H9 (cell line): Measurements from ENCODE around the gene RYR1. TPM values are rescaled to one million over a fixed set of nuclear protein-coding genes. Genes with fewer than 3 reads are reported as not detected.

Experiments used
- DNase-seq: peaks from one replicate; pipeline ENCODE4 v3.0.0-alpha.2; 2017
- H2AFZ ChIP-seq: one replicate; pipeline ENCODE4 v1.6.1; 2013; ENCODE audit warnings: mild to moderate bottlenecking, low read length, control low read depth, moderate library complexity
- H2AK5ac ChIP-seq: 2 replicates; pipeline ENCODE4 v1.6.1; 2013; ENCODE audit warnings: low read length, control low read depth, mixed read lengths; ENCODE audit not compliant: insufficient read length
- H2BK120ac ChIP-seq: one replicate; pipeline ENCODE4 v1.6.1; 2013; ENCODE audit warnings: low read depth, mild to moderate bottlenecking, low read length, control low read depth, inconsistent platforms; ENCODE audit not compliant: poor library complexity, severe bottlenecking
- H2BK12ac ChIP-seq: 2 replicates; pipeline ENCODE4 v1.6.1; 2013; ENCODE audit warnings: low read length, control low read depth, mixed read lengths, low read depth; ENCODE audit not compliant: insufficient read length
- H2BK15ac ChIP-seq: 2 replicates; pipeline ENCODE4 v1.6.1; 2013; ENCODE audit warnings: low read depth, low read length, control low read depth
- H2BK20ac ChIP-seq: one replicate; pipeline ENCODE4 v1.6.1; 2013; ENCODE audit warnings: low read depth, mild to moderate bottlenecking, low read length, control low read depth, inconsistent platforms; ENCODE audit not compliant: poor library complexity, severe bottlenecking
- H2BK5ac ChIP-seq: 2 replicates; pipeline ENCODE4 v1.6.1; 2013; ENCODE audit warnings: low read length, control low read depth, mixed read lengths; ENCODE audit not compliant: insufficient read length
- H3K14ac ChIP-seq: 2 replicates; pipeline ENCODE4 v1.6.1; 2013; ENCODE audit warnings: low read length, control low read depth; ENCODE audit not compliant: insufficient read depth
- H3K18ac ChIP-seq: 2 replicates; pipeline ENCODE4 v1.6.1; 2013; ENCODE audit warnings: low read depth, mild to moderate bottlenecking, mixed read lengths, low read length, control low read depth; ENCODE audit not compliant: insufficient read length
- H3K23ac ChIP-seq: 2 replicates; pipeline ENCODE4 v1.6.1; 2013; ENCODE audit warnings: low read length, control low read depth, mixed read lengths, low read depth; ENCODE audit not compliant: insufficient read length
- H3K23me2 ChIP-seq: 2 replicates; pipeline ENCODE4 v1.6.1; 2013; ENCODE audit warnings: low read depth, mild to moderate bottlenecking, mixed read lengths, low read length, control low read depth; ENCODE audit not compliant: insufficient read length, poor library complexity, severe bottlenecking
- H3K27ac ChIP-seq: 2 replicates; pipeline ENCODE4 v1.5.1; 2013; ENCODE audit warnings: low read length, control low read depth, mixed read lengths, low read depth; ENCODE audit not compliant: insufficient read length
- H3K27me3 ChIP-seq: 2 replicates; pipeline ENCODE4 v1.6.1; 2013; ENCODE audit warnings: low read length, control low read depth, inconsistent platforms; ENCODE audit not compliant: insufficient read depth
- H3K4ac ChIP-seq: 2 replicates; pipeline ENCODE4 v1.6.1; 2013; ENCODE audit warnings: low read depth, mild to moderate bottlenecking, control low read depth, inconsistent platforms, low read length, moderate library complexity
- H3K4me1 ChIP-seq: 2 replicates; pipeline ENCODE4 v1.6.1; 2013; ENCODE audit warnings: low read length, control low read depth, inconsistent platforms; ENCODE audit not compliant: insufficient read depth
- H3K4me2 ChIP-seq: 2 replicates; pipeline ENCODE4 v1.6.1; 2013; ENCODE audit warnings: low read length, control low read depth, mixed read lengths; ENCODE audit not compliant: insufficient read length, insufficient read depth
- H3K56ac ChIP-seq: 2 replicates; pipeline ENCODE4 v1.6.1; 2013; ENCODE audit warnings: low read depth, mild to moderate bottlenecking, mixed read lengths, low read length, control low read depth; ENCODE audit not compliant: insufficient read length
- H3K79me1 ChIP-seq: 2 replicates; pipeline ENCODE4 v1.6.1; 2013; ENCODE audit warnings: low read depth, mild to moderate bottlenecking, moderate library complexity, low read length, control low read depth, inconsistent platforms; ENCODE audit not compliant: insufficient read depth, poor library complexity, severe bottlenecking
- H3K79me2 ChIP-seq: 2 replicates; pipeline ENCODE4 v1.6.1; 2013; ENCODE audit warnings: low read length, control low read depth, inconsistent platforms; ENCODE audit not compliant: insufficient read depth
- H3K9ac ChIP-seq: 2 replicates; pipeline ENCODE4 v1.6.1; 2013; ENCODE audit warnings: low read length, control low read depth, mixed read lengths; ENCODE audit not compliant: insufficient read length; ENCODE audit errors: extremely low read depth
- H3K9me3 ChIP-seq: one replicate; pipeline ENCODE4 v1.6.1; 2013; ENCODE audit warnings: low read depth, low read length, inconsistent platforms; ENCODE audit not compliant: control insufficient read depth
- H3T11ph ChIP-seq: one replicate; pipeline ENCODE4 v1.6.1; 2013; ENCODE audit warnings: mild to moderate bottlenecking, low read length, control low read depth, inconsistent platforms
- H4K20me1 ChIP-seq: one replicate; pipeline ENCODE4 v1.6.1; 2013; ENCODE audit not compliant: control insufficient read depth, insufficient read length, insufficient read depth
- H4K5ac ChIP-seq: 2 replicates; pipeline ENCODE4 v1.6.1; 2013; ENCODE audit warnings: low read depth, mild to moderate bottlenecking, mixed read lengths, low read length, control low read depth; ENCODE audit not compliant: insufficient read length
- H4K8ac ChIP-seq: replicated peaks from 2 replicates; pipeline ENCODE4 v1.6.1; 2013; ENCODE audit warnings: low read length, control low read depth, mixed read lengths, low read depth; ENCODE audit not compliant: insufficient read length
- H4K91ac ChIP-seq: 2 replicates; pipeline ENCODE4 v1.6.1; 2013; ENCODE audit warnings: low read depth, mild to moderate bottlenecking, moderate library complexity, mixed read lengths, low read length, control low read depth; ENCODE audit not compliant: insufficient read length
- H3K27ac Mint-ChIP-seq, 3 experiments: 2 replicates in 2 of 3; 3 replicates in 1 of 3; pipeline ENCODE4 v1.8.0; 2020 to 2021; ENCODE audit warnings: mixed read lengths in 3 of 3, mild to moderate bottlenecking in 1 of 3, moderate library complexity in 1 of 3
- H3K27me3 Mint-ChIP-seq: 2 replicates; pipeline ENCODE4 v1.8.0; 2021; ENCODE audit warnings: low read depth, mild to moderate bottlenecking, moderate library complexity, mixed read lengths
- H3K36me3 Mint-ChIP-seq, 3 experiments: 2 replicates in 2 of 3; 3 replicates in 1 of 3; pipeline ENCODE4 v1.8.0; 2020 to 2021; ENCODE audit warnings: low read depth in 3 of 3, mixed read lengths in 3 of 3; ENCODE audit not compliant: insufficient read depth in 1 of 3
- H3K4me1 Mint-ChIP-seq, 2 experiments: 2 replicates each; pipeline ENCODE4 v1.8.0; 2020; ENCODE audit warnings: mixed read lengths in 2 of 2
- H3K4me3 Mint-ChIP-seq, 2 experiments: 2 replicates in 1 of 2; 3 replicates in 1 of 2; pipeline ENCODE4 v1.8.0; 2020 to 2021; ENCODE audit warnings: mild to moderate bottlenecking in 2 of 2, mixed read lengths in 2 of 2, moderate library complexity in 1 of 2
- H3K9me3 Mint-ChIP-seq, 2 experiments: 2 replicates in 1 of 2; 3 replicates in 1 of 2; pipeline ENCODE4 v1.8.0; 2020; ENCODE audit warnings: mild to moderate bottlenecking in 2 of 2, mixed read lengths in 2 of 2, moderate library complexity in 1 of 2
- CTCF ChIP-seq: fragments of 200-600 bp; sonication (generic); conservative IDR thresholded peaks from 3 replicates; pipeline ENCODE4 v1.8.0; 2021; ENCODE audit warnings: antibody characterized with exemption, mild to moderate bottlenecking
- WGBS: extraction: QIAGEN DNeasy Blood & Tissue Kit; methylation state at CpG from one replicate; pipeline ENCODE4 v1.1.7; 2013; ENCODE audit warnings: missing lambda C conversion rate, low lambda C conversion rate, mixed read lengths; ENCODE audit not compliant: insufficient read length; ENCODE audit errors: extremely low coverage; 5-methylcytosine and 5-hydroxymethylcytosine counted together
- total RNA-seq: library from RNA; stranded (reverse); gene quantifications from 2 replicates; pipeline ENCODE4 v1.2.1, GENCODE V29; 2021

Gene RYR1
- total RNA-seq, 1 experiment from 2014 or later: 8.9 TPM

GRCh38 chr19:38466050-38466449, 32.6 kb downstream of the RYR1 start:
- H2BK12ac ChIP-seq: no peak overlapping the region
- no peaks in the 10 kb centered on the region for H3K9me3 ChIP-seq
- H3K27me3 ChIP-seq: no peaks in the 10 kb centered on the region
- no peak overlapping the region for H2AK5ac ChIP-seq
- no peak overlapping the region for H3K23ac ChIP-seq
- no peak overlapping the region for H3K56ac ChIP-seq
- no peak for DNase-seq
- no peaks in the 10 kb centered on the region; a peak in 1 of 5 replicates for H3K9me3 Mint-ChIP-seq
- H3K18ac ChIP-seq: no peak overlapping the region
- H3K79me2 ChIP-seq: no peaks in the 10 kb centered on the region
- no peak overlapping the region for H4K91ac ChIP-seq
- H2BK20ac ChIP-seq: no peak overlapping the region
- no peak overlapping the region for H3K27ac Mint-ChIP-seq
- peaks cover 15 to 34% (median 28%) of the 10 kb centered on the region in 3 experiments; a peak in 6 of 7 replicates for H3K36me3 Mint-ChIP-seq
- no peak overlapping the region for H4K8ac ChIP-seq
- no peaks in the 10 kb centered on the region for H3K79me1 ChIP-seq
- no peak overlapping the region for H3K4ac ChIP-seq
- no peak overlapping the region for H3K9ac ChIP-seq
- no peaks in the 10 kb centered on the region for H4K20me1 ChIP-seq
- no peaks in the 10 kb centered on the region for H3K23me2 ChIP-seq
- WGBS: no CpG with 5 or more reads among the region's 26 CpGs
- no peak overlapping the region for H3K14ac ChIP-seq
- no peaks in the 10 kb centered on the region for H3K27me3 Mint-ChIP-seq
- H3T11ph ChIP-seq: no peak overlapping the region
- H3K4me2 ChIP-seq: no peak overlapping the region
- H4K5ac ChIP-seq: no peak overlapping the region
- H3K27ac ChIP-seq: no peak overlapping the region
- H3K4me1 Mint-ChIP-seq: peaks cover 5% of the 10 kb centered on the region in 2 experiments
- no peak overlapping the region for H2AFZ ChIP-seq
- no peaks in the 10 kb centered on the region for H3K4me1 ChIP-seq
- H2BK15ac ChIP-seq: no peak overlapping the region
- TF ChIP-seq CTCF: no peak
- H3K4me3 Mint-ChIP-seq: no peak overlapping the region
- no peak overlapping the region for H2BK5ac ChIP-seq
- no peak overlapping the region for H2BK120ac ChIP-seq
